Measurements from ENCODE around the gene HPS5.
A peak's percentile ranks its signal among the peaks of the same experiment; 100 is the strongest.
"Not testable (repeated sequence)": the region's sequence is repeated elsewhere in the genome, so short reads cannot be mapped to it uniquely, and the experiment has no call there.

Gene HPS5

DNA sequence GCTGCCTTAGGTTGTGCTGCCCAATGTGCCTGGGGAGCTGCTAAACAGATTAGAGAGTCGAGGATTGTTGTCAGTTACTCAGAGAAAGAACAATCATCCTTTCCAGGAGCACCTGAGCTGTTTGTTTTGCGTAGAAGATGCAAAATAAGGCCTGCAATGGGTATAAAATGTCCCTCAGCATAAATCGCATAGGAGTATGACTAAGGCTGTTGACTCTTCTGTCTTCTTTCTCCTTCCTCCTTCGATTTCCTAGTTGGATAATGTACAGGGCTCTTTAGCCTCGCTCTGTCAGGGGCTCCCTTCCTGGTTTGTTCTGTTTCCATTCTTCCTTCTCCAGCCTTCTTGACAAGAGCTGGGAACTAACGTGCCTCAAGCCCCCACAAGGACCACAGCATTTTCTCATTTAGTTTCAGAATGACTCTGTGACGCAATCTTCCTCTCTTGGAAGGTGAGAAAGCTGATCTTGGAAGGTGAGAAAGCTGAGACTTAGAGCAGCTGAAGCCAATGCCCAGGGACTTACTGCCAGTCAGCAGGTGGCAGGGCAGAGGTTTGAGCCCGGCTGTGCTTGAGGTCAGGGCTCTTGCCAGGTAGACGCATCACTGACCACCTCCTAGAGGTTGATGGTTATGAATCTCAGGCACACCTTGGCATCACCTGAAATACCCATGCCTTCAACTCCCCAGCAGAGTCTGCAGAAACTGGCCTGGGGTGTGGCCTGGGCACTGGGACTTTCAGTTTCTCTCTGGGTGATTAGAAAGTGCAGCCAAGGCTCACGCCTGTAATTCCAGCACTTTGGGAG, 54.4 kb downstream of the HPS5 start:
- DNase-seq: not testable (repeated sequence)

DNA sequence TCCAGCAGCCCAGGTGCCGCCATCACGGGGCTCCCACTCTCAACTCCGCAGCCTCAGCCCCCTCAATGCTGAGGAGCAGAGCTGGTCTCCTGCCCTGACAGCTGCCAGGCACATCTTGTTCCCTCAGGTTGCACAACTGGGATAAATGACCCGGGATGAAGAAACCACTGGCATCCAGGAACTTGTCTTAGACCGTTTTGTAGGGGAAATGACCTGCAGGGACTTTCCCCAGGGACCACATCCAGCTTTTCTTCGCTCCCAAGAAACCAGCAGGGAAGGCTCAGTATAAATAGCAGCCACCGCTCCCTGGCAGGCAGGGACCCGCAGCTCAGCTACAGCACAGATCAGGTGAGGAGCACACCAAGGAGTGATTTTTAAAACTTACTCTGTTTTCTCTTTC, 56.0 kb downstream of the HPS5 start, which contains the start of gene SAA1:
Gene SAA1, plus strand, starts transcription at position 316 of the 400 bp plus-strand sequence. CDS start 624 bp downstream, outside the sequence.
- no peak for DNase-seq

GRCh38 chr11:18264677-18265555, 57.0 kb downstream of the HPS5 start:
- peak; percentile 11 for DNase-seq

- no peak for DNase-seq
These were observed 57.9 kb downstream of the HPS5 start for GRCh38 chr11:18264035-18264434.

DNA sequence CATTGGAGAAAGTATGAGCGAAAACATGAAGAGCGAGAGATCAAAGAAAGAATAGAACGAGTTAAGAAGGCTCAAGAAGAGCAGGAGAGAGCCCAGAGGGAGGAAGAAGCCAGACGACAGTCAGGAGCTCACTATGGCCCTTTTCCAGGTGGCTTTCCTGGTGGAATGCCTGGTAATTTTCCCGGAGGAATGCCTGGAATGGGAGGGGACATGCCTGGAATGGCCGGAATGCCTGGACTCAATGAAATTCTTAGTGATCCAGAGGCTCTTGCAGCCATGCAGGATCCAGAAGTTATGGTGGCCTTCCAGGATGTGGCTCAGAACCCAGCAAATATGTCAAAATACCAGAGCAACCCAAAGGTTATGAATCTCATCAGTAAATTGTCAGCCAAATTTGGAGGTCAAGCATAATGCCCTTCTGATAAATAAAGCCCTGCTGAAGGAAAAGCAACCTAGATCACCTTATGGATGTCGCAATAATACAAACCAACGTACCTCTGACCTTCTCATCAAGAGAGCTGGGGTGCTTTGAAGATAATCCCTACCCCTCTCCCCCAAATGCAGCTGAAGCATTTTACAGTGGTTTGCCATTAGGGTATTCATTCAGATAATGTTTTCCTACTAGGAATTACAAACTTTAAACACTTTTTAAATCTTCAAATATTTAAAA, 59.1 kb downstream of the HPS5 start:
- not testable (repeated sequence) for DNase-seq

DNA sequence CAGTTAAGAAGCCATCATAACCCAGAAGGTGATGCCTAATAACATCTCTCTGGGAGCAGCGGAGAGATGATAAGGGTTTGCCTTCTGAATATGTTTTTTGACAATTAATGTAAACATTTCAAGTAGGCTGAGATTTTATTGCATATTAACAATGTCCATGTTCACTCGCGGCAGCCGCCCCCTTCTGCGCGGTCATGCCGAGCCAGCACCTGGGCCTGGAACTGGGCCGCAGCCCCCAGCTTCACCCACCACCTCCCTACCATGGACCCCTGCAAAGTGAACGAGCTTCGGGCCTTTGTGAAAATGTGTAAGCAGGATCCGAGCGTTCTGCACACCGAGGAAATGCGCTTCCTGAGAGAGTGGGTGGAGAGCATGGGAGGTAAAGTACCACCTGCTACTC, 60.2 kb downstream of the HPS5 start:
- DNase-seq: no peak

DNA sequence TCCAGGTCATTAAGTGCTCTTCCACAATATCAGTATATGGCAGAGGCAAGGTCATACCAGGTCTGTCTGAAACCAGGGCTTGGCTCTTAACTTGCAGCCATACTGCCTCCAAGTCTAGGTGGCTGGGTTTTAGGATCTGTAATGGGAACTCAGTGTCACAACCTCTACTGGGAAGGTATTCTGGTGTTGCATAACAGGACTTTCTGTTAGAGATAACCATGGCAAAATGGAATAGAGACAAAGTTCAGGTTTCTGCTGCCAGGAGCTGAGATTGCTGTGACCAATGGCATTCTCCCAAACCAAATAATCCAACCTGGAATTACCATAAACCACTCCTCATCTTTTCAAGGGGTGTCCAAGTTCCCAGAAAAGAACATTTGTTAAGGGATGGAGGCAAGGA, 62.7 kb downstream of the HPS5 start:
- DNase-seq: no peak

DNA sequence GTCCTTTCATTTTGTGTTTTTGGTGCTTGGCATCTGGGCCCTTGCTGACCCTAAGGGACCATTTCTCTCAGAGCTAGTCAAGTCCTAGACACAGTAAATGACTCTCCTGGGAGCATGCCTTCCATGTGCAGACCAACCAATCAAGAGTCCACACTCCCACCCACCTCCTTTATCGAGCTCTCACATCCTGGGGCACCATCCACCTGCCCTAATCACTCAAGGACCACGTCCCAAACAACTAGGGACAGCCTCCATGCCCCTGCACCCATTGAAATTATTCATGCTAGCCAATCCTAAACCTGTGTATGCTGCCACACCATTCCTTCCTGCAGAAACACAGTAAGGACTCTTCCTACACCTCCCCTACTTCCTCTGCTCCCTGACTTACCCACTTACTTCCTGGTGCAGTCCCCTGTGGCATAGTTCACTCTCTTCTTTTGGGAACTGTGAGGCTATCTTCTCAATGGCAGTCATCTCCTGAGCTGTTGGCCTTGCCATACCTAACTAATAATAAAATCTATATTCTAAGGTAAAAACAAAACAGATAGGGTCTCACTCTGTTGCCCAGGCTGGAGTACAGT, 67.1 kb downstream of the HPS5 start:
- no peak for DNase-seq

DNA sequence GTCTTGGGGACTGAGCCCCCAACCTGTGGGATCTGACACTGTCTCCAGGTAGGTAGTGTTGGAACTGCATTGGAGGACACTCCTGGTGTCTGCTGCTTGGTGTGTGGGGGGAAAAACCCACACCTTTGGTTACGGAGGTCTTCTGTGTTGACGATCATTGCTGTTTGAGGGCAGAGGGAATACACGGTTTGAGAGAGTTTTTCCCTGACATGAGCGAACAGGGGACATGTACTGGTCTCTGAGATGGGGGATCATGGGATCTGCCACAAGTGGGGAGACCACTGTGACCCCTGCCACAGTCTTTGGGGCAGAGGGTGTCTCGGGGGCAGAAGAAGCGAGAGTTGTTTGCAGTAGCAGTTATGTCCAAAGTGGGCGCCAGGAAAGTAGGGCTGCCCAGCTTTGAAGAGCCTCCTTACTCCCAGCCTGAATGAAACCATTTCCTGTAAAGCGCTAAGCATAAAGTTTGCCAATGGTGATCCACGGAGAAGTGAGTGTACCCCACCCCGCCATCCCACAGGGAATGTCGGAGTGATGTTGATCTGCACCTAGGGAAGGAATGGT, 68.1 kb downstream of the HPS5 start:
- DNase-seq: no peak

DNA sequence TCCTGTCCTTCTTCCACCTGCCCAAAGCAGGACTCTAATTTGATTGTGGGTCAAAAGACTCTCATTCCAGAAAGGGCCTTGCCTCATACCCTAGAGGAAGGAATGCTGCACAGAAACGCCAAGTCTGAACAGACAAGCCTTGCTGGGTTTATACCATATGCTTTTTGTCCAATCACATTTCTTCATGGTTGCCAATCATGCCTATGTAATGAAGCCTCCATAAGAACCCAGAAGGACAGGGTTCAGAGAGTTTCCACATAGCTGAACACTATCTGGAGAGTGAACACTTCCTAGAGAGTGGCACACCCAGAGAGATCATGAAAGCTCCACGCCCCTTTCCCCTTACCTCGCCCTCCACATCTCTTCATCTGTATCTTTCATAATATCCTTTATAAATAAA, 68.7 kb downstream of the HPS5 start:
- DNase-seq: no peak

- peak; percentile 9 for DNase-seq
These were observed 73.4 kb downstream of the HPS5 start, which contains the start of gene SAA2 for GRCh38 chr11:18248561-18248960. Gene SAA2, minus strand, starts transcription at chr11:18248668. Its CDS starts 657 bp downstream, at chr11:18248011.

- not testable (repeated sequence) for DNase-seq
These were observed 74.8 kb downstream of the HPS5 start for GRCh38 chr11:18247191-18247581.

GRCh38 chr11:18246379-18247190, 75.4 kb downstream of the HPS5 start:
- DNase-seq: peak; percentile 60

- DNase-seq: no peak
These were observed 76.5 kb downstream of the HPS5 start for GRCh38 chr11:18245396-18245795.

DNA sequence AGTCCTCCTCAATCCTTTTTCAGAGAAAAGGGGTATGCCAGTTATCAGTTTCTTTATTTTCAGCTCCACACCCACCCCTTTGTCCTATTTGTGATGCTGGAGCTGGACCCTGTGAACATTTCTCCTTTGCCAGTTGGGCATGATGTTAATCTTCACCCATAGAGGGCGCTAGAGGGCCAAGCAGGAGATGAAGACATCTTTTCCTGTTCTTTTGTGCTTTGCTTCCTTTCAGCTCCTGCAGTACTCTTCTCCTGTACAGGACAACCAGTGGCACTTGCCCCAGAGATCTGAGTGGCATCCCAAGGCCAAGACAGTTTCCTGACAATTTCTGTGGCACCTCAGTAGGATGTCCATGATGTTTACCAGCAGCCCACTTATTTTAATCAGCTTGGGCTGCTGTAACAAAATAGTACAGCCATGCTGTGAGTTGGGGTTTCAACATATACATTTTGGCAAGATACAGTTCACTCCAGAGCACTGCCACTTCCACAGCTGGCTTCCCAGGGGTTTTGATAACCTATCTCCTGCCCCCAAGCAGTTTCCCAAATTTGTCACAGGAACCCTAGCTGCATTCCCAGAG, 78.1 kb downstream of the HPS5 start:
- DNase-seq: peak; percentile 87

DNA sequence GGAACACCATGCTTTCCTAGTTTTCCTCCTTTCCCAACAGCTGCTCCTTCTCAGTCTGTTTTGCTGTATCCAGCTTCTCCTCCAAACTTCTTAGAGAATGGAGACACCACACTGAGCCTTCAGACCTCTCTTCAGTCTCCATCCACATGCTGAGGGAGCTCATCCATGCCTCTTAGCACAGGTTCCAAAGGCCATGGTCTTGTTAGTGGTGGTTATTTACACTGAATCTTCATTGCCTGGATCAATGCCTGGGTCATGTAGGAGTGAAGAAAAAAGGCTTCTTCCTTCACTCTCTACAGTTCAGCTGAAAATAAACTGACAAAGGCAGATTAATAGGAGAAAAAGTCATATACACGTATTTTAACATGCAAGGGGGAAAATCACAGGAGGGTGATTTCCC, 82.3 kb downstream of the HPS5 start:
- DNase-seq: no peak

DNA sequence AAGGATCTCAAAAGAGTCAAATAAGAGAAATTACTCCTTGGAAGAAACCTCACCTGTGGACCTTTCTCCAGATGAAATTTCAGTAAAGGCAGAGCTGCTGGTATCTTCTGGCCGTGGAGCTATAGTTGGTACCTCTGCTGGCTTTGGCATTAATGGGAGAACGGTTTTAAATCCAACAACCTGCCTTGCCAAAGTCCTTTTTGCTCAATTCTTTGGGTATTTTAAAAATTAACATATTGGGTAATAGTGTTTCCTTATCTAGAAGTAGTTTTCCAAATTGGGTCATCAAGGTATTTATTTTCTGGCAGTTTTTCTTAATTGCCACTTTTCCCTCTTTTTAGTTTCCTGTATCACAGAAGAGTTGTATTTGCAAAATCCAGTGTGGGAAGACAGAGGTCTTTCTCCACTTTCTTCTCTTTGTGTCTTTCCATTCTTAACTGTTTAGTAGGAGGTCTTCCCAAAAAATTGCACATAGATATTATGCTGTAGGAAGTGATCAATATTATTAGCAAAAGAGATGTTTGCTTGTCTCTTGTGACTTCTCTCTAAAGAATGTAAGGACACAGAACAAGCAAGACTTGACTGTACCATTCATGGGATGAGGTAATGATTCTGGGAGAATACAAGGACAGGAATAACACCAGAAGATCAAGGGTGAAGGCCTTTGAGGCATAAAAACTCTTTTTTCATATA, 85.1 kb downstream of the HPS5 start, which contains the start of gene SAA4:
Gene SAA4, minus strand, starts transcription at position 139 of the 693 bp plus-strand sequence. CDS start 876 bp downstream, outside the sequence.
- DNase-seq: no peak

GRCh38 chr11:18235394-18236334, 86.3 kb downstream of the HPS5 start:
- DNase-seq: no peak

GRCh38 chr11:18233912-18234311, 88.0 kb downstream of the HPS5 start:
- DNase-seq: no peak

Data from suppressor macrophage treated with lipopolysaccharide for 4 hours (primary cell).